ENCODE measurements around the gene AMMECR1L.

The AMMECR1L gene

DNA sequence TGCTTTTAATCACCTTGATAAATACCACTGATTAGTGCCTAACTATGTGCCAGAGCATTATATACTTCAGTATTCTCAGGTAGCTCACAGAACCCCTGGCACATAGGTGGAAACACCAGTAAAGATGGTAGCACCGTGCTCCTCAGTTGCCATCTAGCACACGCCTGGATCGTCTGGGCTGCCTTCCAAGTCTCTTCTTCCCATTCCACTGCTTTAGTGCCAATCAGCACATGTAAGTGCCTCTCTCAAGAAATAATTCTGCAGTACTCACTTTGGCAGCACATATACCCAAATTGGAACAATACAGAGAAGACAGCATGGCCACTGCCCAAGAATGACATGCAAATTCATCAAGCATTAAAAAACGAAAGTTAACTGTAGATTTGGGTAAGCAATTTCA lies 40.8 kb downstream of the AMMECR1L start:
- H3K4me1 ChIP-seq, result no peaks in the 10 kb centered on the region
- no peak overlapping the region for H2AFZ ChIP-seq
- no peaks in the 10 kb centered on the region for H3K79me2 ChIP-seq
- H3K9ac ChIP-seq, result no peak overlapping the region
- TF ChIP-seq, protein P1, sequence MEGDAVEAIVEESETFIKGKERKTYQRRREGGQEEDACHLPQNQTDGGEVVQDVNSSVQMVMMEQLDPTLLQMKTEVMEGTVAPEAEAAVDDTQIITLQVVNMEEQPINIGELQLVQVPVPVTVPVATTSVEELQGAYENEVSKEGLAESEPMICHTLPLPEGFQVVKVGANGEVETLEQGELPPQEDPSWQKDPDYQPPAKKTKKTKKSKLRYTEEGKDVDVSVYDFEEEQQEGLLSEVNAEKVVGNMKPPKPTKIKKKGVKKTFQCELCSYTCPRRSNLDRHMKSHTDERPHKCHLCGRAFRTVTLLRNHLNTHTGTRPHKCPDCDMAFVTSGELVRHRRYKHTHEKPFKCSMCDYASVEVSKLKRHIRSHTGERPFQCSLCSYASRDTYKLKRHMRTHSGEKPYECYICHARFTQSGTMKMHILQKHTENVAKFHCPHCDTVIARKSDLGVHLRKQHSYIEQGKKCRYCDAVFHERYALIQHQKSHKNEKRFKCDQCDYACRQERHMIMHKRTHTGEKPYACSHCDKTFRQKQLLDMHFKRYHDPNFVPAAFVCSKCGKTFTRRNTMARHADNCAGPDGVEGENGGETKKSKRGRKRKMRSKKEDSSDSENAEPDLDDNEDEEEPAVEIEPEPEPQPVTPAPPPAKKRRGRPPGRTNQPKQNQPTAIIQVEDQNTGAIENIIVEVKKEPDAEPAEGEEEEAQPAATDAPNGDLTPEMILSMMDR (IDR thresholded peaks at IDR 0.05), result no peak
- no peaks in the 10 kb centered on the region for H3K9me3 ChIP-seq (ENCODE audit: control insufficient read depth, low read length)
- H3K27me3 ChIP-seq (ENCODE audit: control insufficient read depth, insufficient read depth, low read length), result no peaks in the 10 kb centered on the region
- H3K4me2 ChIP-seq (ENCODE audit: low read length), result no peak overlapping the region
- H3K36me3 ChIP-seq (ENCODE audit: control insufficient read depth, insufficient read depth, low read length), result no peaks in the 10 kb centered on the region
- no peak overlapping the region for H3K27ac ChIP-seq
- H3K4me3 ChIP-seq (ENCODE audit: low read depth, low read length), result no peak overlapping the region

DNA sequence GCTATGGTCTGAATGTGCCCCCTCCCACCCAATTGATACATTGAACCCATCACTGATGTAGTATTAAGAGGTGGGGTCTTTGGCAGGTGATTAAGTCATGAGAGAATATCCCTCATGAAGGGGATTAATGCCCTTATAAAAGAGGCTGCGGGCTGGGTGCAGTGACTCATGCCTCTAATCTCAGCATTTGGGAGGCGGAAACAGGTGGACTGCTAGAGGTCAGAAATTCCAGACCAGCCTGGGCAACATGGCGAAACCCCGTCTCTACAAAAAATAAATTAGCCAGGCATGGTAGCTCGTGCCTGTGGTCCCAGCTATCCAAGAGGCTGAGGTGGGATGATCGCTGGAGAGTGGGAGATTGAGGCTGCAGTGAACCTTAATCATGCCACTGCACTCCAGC lies 42.1 kb downstream of the AMMECR1L start:
- TF ChIP-seq, protein P1 (IDR thresholded peaks at IDR 0.05), result no peak
- no peak overlapping the region for H2AFZ ChIP-seq
- H3K36me3 ChIP-seq (ENCODE audit: control insufficient read depth, insufficient read depth, low read length), result no peaks in the 10 kb centered on the region

DNA sequence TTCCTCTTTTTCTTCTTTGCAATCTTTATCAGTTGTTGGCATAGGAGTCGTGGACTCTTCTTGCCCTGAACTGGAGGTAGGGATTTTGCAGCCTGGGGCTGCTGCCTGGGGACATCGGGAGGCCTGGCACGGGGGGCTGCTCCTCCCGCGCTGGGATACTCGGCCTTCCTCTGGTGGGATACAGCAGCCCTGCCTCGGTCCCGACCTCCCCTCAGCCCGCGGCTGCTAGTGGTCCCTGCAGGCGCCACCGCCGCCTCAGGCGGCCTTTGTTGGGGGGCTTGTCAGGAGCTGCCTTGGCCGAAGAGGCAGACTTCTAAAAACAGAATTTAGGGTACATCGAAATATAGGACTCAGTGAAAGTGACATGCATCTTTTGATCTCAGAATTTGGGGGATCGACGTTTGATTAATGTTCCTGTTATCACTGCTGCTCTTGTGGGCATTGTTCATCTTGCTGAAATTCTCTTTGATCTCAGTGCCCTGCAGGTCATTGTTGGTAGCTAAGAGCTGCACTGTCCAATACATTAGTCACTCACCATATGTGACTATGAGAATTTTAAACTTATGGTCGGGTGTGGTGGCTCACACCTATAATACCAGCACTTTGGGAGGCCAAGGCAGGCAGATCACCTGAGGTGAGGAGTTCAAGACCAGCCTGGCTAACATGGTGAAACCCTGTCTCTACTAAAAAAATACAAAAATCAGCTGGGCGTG lies 44.1 kb downstream of the AMMECR1L start:
- Histone ChIP-seq H3K36me3 (ENCODE audit: control insufficient read depth, insufficient read depth, low read length) (no peaks in the 10 kb centered on the region), H3K4me2 (ENCODE audit: low read length) (no peak overlapping the region), H3K79me2 (no peaks in the 10 kb centered on the region), H3K9me3 (ENCODE audit: control insufficient read depth, low read length) (no peaks in the 10 kb centered on the region), H3K4me3 (ENCODE audit: low read depth, low read length) (no peak overlapping the region), H3K9ac (no peak overlapping the region), H3K27ac (no peak overlapping the region), H2AFZ (no peak overlapping the region), H3K4me1 (no peaks in the 10 kb centered on the region), H3K27me3 (ENCODE audit: control insufficient read depth, insufficient read depth, low read length) (no peaks in the 10 kb centered on the region)
- TF ChIP-seq, protein P1 (IDR thresholded peaks at IDR 0.05), result no peak

More for the DNA sequence above, 42.1 kb downstream of the AMMECR1L start:
- H3K9ac ChIP-seq, result no peak overlapping the region
- H3K27me3 ChIP-seq (ENCODE audit: control insufficient read depth, insufficient read depth, low read length), result no peaks in the 10 kb centered on the region
- no peaks in the 10 kb centered on the region for H3K9me3 ChIP-seq (ENCODE audit: control insufficient read depth, low read length)
- H3K4me3 ChIP-seq (ENCODE audit: low read depth, low read length), result no peak overlapping the region
- H3K4me1 ChIP-seq, result no peaks in the 10 kb centered on the region
- H3K27ac ChIP-seq, result no peak overlapping the region
- H3K4me2 ChIP-seq (ENCODE audit: low read length), result no peak overlapping the region
- H3K79me2 ChIP-seq, result no peaks in the 10 kb centered on the region

DNA sequence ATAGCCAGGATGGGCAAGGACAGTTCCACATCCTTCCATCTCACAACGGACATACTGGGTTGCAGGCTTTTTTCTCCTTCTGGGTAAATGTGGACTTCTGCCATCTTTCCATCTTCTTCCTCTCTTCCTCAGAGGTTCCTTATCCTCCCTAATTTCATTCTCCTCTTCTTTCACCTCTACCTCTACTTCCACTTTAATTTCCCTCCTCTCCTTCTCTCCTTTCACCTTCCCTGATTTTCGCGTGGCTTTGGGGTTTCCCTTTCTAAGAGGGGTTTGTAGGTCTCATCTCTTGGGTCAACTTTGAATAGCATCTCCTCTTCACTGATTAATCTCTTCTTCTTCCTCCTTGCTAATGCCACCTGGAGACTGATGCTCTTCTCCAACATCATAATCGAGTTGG lies 44.9 kb downstream of the AMMECR1L start:
- Histone ChIP-seq H3K27ac (no peak overlapping the region), H3K4me3 (ENCODE audit: low read depth, low read length) (no peak overlapping the region), H2AFZ (no peak overlapping the region), H3K9ac (no peak overlapping the region), H3K4me1 (no peaks in the 10 kb centered on the region), H3K27me3 (ENCODE audit: control insufficient read depth, insufficient read depth, low read length) (no peaks in the 10 kb centered on the region), H3K36me3 (ENCODE audit: control insufficient read depth, insufficient read depth, low read length) (no peaks in the 10 kb centered on the region), H3K4me2 (ENCODE audit: low read length) (no peak overlapping the region), H3K79me2 (no peaks in the 10 kb centered on the region), H3K9me3 (ENCODE audit: control insufficient read depth, low read length) (no peaks in the 10 kb centered on the region)
- TF ChIP-seq, protein P1 (IDR thresholded peaks at IDR 0.05), result no peak

DNA sequence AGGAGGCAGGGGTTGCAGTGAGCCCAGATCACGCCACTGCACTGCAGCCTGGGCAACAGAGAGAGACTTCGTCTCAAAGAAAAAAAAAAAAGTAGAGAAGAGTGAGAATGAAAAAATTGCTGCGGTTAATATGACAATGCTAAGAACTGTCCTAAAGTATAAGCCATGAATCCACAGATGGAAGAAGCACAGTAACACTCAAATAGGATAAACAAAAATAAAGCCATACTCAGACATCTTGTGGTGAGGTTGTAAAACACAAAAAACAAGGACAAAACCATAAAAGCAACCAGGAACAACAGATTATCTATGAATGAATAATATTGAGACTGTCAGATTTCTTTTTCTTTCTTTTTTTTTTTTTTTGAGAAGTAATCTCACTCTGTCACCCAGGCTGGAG lies 50.8 kb downstream of the AMMECR1L start:
- H3K4me1 ChIP-seq, result no peaks in the 10 kb centered on the region
- H3K9ac ChIP-seq, result no peak overlapping the region
- no peak overlapping the region for H3K4me3 ChIP-seq (ENCODE audit: low read depth, low read length)
- TF ChIP-seq, protein P1 (IDR thresholded peaks at IDR 0.05), result no peak
- no peak overlapping the region for H2AFZ ChIP-seq
- no peaks in the 10 kb centered on the region for H3K36me3 ChIP-seq (ENCODE audit: control insufficient read depth, insufficient read depth, low read length)
- H3K9me3 ChIP-seq (ENCODE audit: control insufficient read depth, low read length), result no peaks in the 10 kb centered on the region
- no peak overlapping the region for H3K4me2 ChIP-seq (ENCODE audit: low read length)
- no peaks in the 10 kb centered on the region for H3K79me2 ChIP-seq
- H3K27me3 ChIP-seq (ENCODE audit: control insufficient read depth, insufficient read depth, low read length), result no peaks in the 10 kb centered on the region
- H3K27ac ChIP-seq, result no peak overlapping the region
